OCI-LY7 (cell line): ENCODE results near the gene FAM171A1. TPM values are rescaled to one million over a fixed set of nuclear protein-coding genes. Genes with fewer than 3 reads are reported as not detected.

Experiments used
- BruUV-seq: library from RNA; stranded (reverse); fragments of 400-500 nt; replicated peaks from 2 replicates; lab custom pipeline; 2021; lab: Mats Ljungman, UMichigan
- CTCF ChIA-PET: fragments of 300-600 bp; sonication (Branson Sonifier 250); formaldehyde crosslinking; loops from one replicate; lab custom pipeline; 2022; ENCODE audit warnings: antibody characterized with exemption; ENCODE audit not compliant: unreplicated experiment; lab: Charles Lee
- POLR2A ChIA-PET: fragments of 300-600 bp; sonication (Branson Sonifier 250); formaldehyde crosslinking; loops from one replicate; lab custom pipeline; 2022; ENCODE audit warnings: antibody characterized with exemption; lab: Charles Lee
- DNase-seq: peaks from one replicate; pipeline ENCODE4 v3.0.0-alpha.2; 2015; ENCODE audit warnings: low spot score
- H2AFZ ChIP-seq: fragments of 200-600 bp; sonication (generic), shearing (Covaris generic); 2 replicates; pipeline ENCODE4 v1.6.1; 2014; ENCODE audit warnings: mild to moderate bottlenecking, antibody characterized with exemption, low read length, moderate library complexity
- H3K27ac ChIP-seq: fragments of 200-600 bp; sonication (generic); 2 replicates; pipeline ENCODE4 v1.5.1; 2014; ENCODE audit warnings: mixed run types, low read depth, mild to moderate bottlenecking, moderate library complexity, low read length, inconsistent platforms; ENCODE audit not compliant: poor library complexity, severe bottlenecking
- H3K36me3 ChIP-seq: fragments of 200-600 bp; sonication (generic); 2 replicates; pipeline ENCODE4 v1.6.1; 2014; ENCODE audit warnings: mild to moderate bottlenecking, antibody characterized with exemption, low read length, moderate library complexity, mixed read lengths; ENCODE audit not compliant: insufficient read depth
- H3K4me1 ChIP-seq: fragments of 200-600 bp; sonication (generic); 2 replicates; pipeline ENCODE4 v1.5.1; 2014; ENCODE audit warnings: mild to moderate bottlenecking, low read length; ENCODE audit not compliant: insufficient read depth, poor library complexity, severe bottlenecking
- H3K4me2 ChIP-seq: fragments of 200-600 bp; sonication (generic); 2 replicates; pipeline ENCODE4 v1.6.1; 2014; ENCODE audit warnings: mild to moderate bottlenecking, low read length
- H3K4me3 ChIP-seq: fragments of 200-600 bp; sonication (generic); 2 replicates; pipeline ENCODE4 v1.5.1; 2014; ENCODE audit warnings: mild to moderate bottlenecking, low read depth, low read length; ENCODE audit not compliant: poor library complexity, severe bottlenecking
- H3K79me2 ChIP-seq: fragments of 200-600 bp; sonication (generic); 2 replicates; pipeline ENCODE4 v1.6.1; 2016; ENCODE audit warnings: low read depth, mild to moderate bottlenecking, low read length, moderate library complexity, mixed read lengths; ENCODE audit not compliant: insufficient read depth
- H3K9me2 ChIP-seq: fragments of 200-600 bp; sonication (generic); 2 replicates; pipeline ENCODE4 v1.6.1; 2016; ENCODE audit warnings: mild to moderate bottlenecking, low read length, mixed read lengths; ENCODE audit not compliant: insufficient read depth
- H3K9me3 ChIP-seq: fragments of 200-600 bp; sonication (generic); 2 replicates; pipeline ENCODE4 v1.6.1; 2014; ENCODE audit warnings: mild to moderate bottlenecking, mixed run types, low read length, mixed read lengths
- H4K20me1 ChIP-seq: fragments of 200-600 bp; sonication (generic); 2 replicates; pipeline ENCODE4 v1.6.1; 2014; ENCODE audit warnings: mild to moderate bottlenecking, antibody characterized with exemption, low read length, moderate library complexity, mixed read lengths; ENCODE audit not compliant: insufficient read depth
- EZH2phosphoT487 ChIP-seq: fragments of 200-600 bp; sonication (generic); IDR thresholded peaks from 2 replicates; pipeline ENCODE4 v1.6.1; 2018; ENCODE audit warnings: low read depth, borderline replicate concordance, mild to moderate bottlenecking, mixed run types, antibody characterized with exemption, low read length, moderate library complexity, mixed read lengths
- intact Hi-C: fragments of 100-400 bp; cut with micrococcal nuclease; formaldehyde crosslinking; loops from one replicate; pipeline ENCODE4 v1.10.0; 2022; ENCODE audit not compliant: unreplicated experiment
- total RNA-seq, 2 experiments: library from RNA; depleted of rRNA in 1 of 2; stranded (reverse); fragments of >200 nt in 1 of 2; shearing (Covaris generic) in 1 of 2; gene quantifications; 2 replicates each; pipeline ENCODE4 v1.2.3, GENCODE V29; 2014 to 2022
- TF ChIP-seq, protein P1 (sequence below): fragments of 200-600 bp; sonication (generic); conservative IDR thresholded peaks from 2 replicates; pipeline ENCODE4 v1.5.1; 2014; ENCODE audit warnings: mild to moderate bottlenecking, antibody characterized with exemption, low read length, moderate library complexity, mixed read lengths

Gene FAM171A1
- total RNA-seq, 2 experiments from 2014 or later: not detected

DNA sequence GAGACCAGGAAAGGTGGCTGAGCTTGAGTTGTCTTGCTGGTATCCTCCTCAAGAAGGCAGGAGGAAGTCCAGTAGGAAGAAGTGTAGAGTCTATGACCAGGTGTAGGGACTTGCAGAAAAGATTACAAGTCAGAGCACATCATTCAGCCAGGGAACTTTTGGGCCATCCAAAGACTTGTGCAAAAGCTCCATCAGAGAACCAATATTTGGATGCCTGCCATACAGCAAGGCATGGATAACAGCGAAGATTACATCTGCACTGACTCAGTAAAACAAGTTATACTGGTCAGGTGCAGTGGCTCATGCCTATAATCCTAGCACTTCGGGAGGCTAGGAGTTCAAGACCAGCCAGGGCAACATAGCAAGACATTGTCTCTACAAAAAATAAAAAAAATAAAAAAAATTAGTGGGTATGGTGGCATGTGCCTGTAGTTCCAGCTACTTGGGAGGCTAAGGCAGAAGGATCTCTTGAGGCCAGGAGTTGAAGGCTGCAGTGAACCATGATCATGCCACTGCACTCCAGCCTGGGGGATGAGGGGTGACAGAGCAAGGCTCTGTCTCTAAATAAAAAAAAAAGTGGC lies 189.4 kb downstream of the FAM171A1 start:
- Histone ChIP-seq H2AFZ (no peak overlapping the region), H3K9me2 (no peaks in the 10 kb centered on the region), H3K27ac (no peak overlapping the region), H3K4me1 (no peaks in the 10 kb centered on the region), H3K4me3 (no peak overlapping the region), H3K4me2 (no peak overlapping the region), H3K79me2 (no peaks in the 10 kb centered on the region), H3K36me3 (no peaks in the 10 kb centered on the region), H4K20me1 (no peaks in the 10 kb centered on the region), H3K9me3 (no peaks in the 10 kb centered on the region)
- DNase-seq: no peak
- intact Hi-C loops: no loop called here
- BruUV-seq: no TSS peak
- TF ChIP-seq EZH2phosphoT487: no peak
- TF ChIP-seq, protein P1, sequence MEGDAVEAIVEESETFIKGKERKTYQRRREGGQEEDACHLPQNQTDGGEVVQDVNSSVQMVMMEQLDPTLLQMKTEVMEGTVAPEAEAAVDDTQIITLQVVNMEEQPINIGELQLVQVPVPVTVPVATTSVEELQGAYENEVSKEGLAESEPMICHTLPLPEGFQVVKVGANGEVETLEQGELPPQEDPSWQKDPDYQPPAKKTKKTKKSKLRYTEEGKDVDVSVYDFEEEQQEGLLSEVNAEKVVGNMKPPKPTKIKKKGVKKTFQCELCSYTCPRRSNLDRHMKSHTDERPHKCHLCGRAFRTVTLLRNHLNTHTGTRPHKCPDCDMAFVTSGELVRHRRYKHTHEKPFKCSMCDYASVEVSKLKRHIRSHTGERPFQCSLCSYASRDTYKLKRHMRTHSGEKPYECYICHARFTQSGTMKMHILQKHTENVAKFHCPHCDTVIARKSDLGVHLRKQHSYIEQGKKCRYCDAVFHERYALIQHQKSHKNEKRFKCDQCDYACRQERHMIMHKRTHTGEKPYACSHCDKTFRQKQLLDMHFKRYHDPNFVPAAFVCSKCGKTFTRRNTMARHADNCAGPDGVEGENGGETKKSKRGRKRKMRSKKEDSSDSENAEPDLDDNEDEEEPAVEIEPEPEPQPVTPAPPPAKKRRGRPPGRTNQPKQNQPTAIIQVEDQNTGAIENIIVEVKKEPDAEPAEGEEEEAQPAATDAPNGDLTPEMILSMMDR: no peak
- ChIA-PET POLR2A (no interaction called here), CTCF (no interaction called here)

DNA sequence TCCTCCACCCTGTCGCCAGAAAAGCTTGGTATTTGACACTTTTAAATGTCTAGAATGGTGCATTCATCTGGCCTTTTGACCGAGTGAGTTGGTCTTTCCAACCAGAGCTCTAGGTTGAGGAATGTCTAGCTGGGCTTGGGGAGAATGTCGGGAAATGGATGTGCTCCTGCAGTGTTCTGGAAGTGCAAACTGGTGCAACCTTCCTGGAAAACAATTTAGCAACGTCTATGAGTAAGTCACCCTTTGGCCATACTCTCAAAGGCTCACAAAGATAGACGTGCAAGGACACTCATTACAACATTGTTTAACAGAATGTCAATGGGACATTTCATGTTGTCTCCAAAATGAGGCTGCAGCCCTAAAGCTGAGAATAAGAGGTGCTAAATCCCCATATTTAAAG lies 190.4 kb downstream of the FAM171A1 start:
- H3K36me3 ChIP-seq: no peaks in the 10 kb centered on the region
- H3K79me2 ChIP-seq: no peaks in the 10 kb centered on the region
- CTCF ChIA-PET: interaction anchor here (0.5 kb wide), 1 partner anchor 130 kb away, joined by 3 read pairs; no protein-coding TSS in a partner anchor
- H2AFZ ChIP-seq: no peak overlapping the region
- H3K9me3 ChIP-seq: no peaks in the 10 kb centered on the region
- no peaks in the 10 kb centered on the region for H4K20me1 ChIP-seq
- no peak overlapping the region for H3K27ac ChIP-seq
- no TSS peak for BruUV-seq
- no peak overlapping the region for H3K4me2 ChIP-seq
- no peak overlapping the region for H3K4me3 ChIP-seq
- H3K9me2 ChIP-seq: no peaks in the 10 kb centered on the region
- H3K4me1 ChIP-seq: no peaks in the 10 kb centered on the region
- DNase-seq: no peak
- TF ChIP-seq, protein P1: no peak
- no peak for TF ChIP-seq EZH2phosphoT487
- POLR2A ChIA-PET: no interaction called here
- intact Hi-C loops: no loop called here

DNA sequence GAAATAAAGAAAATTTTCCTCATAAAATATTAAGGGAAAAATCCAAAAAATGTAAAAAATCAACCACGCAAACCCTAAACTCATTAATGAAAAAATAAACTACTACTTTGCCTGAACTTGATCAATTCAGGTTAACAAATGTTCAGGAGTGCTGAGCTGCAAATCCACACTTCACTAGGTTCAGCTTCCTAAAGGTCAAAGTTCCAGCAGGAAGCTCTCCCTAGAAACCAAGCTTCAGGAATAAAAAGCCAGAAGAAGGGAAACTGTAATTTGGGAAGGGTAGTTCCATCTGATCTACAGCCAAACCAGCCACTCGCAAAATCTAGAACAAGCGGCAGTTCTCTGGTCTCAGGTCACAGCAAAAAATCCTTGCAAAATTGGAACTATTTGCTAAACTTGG lies 194.8 kb downstream of the FAM171A1 start:
- no peaks in the 10 kb centered on the region for H3K79me2 ChIP-seq
- no peak overlapping the region for H2AFZ ChIP-seq
- H3K4me1 ChIP-seq: no peaks in the 10 kb centered on the region
- no peaks in the 10 kb centered on the region for H3K9me2 ChIP-seq
- no peak overlapping the region for H3K4me2 ChIP-seq
- intact Hi-C loops: no loop called here
- ChIA-PET POLR2A (no interaction called here), CTCF (no interaction called here)
- DNase-seq: no peak
- no peaks in the 10 kb centered on the region for H3K9me3 ChIP-seq
- no peak overlapping the region for H3K4me3 ChIP-seq
- no peaks in the 10 kb centered on the region for H3K36me3 ChIP-seq
- no TSS peak for BruUV-seq
- no peaks in the 10 kb centered on the region for H4K20me1 ChIP-seq
- no peak for TF ChIP-seq EZH2phosphoT487
- TF ChIP-seq, protein P1: no peak
- H3K27ac ChIP-seq: no peak overlapping the region
